ENCODE results near the gene LARGE1.

The LARGE1 gene

DNA sequence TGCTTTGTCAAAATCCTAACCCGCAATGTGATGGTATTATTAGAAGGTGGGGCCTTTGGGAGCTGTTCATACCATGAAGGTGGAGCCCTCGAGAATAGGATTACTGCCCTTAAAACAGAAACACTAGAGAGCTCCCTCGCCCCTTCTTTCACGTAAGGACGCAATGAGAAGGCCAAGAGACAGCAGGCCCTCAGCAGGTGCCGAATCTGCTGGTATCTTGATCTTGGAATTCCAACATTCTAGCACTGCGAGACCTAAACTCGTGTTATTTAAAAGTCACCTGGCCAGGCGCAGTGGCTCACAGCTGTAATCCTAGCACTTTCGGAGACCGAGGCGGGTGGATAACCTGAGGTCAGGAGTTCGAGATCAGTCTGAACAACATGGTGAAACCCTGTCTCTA is 33.1 kb downstream of the LARGE1 start:
- H3K9me3 Mint-ChIP-seq, result peaks cover under 1% of the 10 kb centered on the region
- no peak overlapping the region for H3K4me3 Mint-ChIP-seq
- H3K27me3 Mint-ChIP-seq, result no peaks in the 10 kb centered on the region
- no peaks in the 10 kb centered on the region for H3K4me1 Mint-ChIP-seq (ENCODE audit: low read depth)
- intact Hi-C loops (cut with micrococcal nuclease), result no loop called here
- H3K36me3 Mint-ChIP-seq (ENCODE audit: low read depth), result no peaks in the 10 kb centered on the region
- H3K27ac Mint-ChIP-seq, result no peak overlapping the region

DNA sequence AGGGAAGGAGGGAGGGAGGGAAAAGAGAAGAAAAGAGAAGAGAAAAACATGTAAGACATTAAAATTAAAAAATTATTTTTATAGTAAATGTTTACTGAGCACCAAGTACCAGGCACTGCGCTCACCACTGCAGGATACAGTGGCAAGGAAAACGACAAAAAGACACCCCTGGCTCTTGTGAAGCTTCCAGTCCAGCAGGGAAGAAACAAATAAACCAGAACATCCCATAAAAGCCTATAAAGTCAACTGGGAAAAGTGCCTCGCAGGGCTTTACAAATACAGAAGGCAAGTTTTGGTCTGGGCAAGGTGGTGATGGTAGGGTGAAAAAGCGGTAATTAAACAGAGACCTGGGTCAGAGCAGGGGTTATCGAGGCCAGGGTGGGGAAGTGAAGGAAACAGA is 33.6 kb downstream of the LARGE1 start:
- H3K27ac Mint-ChIP-seq, result no peak overlapping the region
- H3K9me3 Mint-ChIP-seq, result no peaks in the 10 kb centered on the region
- H3K36me3 Mint-ChIP-seq (ENCODE audit: low read depth), result no peaks in the 10 kb centered on the region
- H3K4me1 Mint-ChIP-seq (ENCODE audit: low read depth), result no peaks in the 10 kb centered on the region
- no peaks in the 10 kb centered on the region for H3K27me3 Mint-ChIP-seq
- intact Hi-C loops (cut with micrococcal nuclease), result no loop called here
- H3K4me3 Mint-ChIP-seq, result no peak overlapping the region

GRCh38 chr22:33884829-33885228 is 35.4 kb downstream of the LARGE1 start:
- Mint-ChIP-seq H3K9me3 (no peaks in the 10 kb centered on the region), H3K27ac (no peak overlapping the region), H3K4me1 (ENCODE audit: low read depth) (no peaks in the 10 kb centered on the region), H3K4me3 (no peak overlapping the region), H3K36me3 (ENCODE audit: low read depth) (no peaks in the 10 kb centered on the region), H3K27me3 (no peaks in the 10 kb centered on the region)
- intact Hi-C loops (cut with micrococcal nuclease), result no loop called here

- Mint-ChIP-seq H3K27me3 (no peaks in the 10 kb centered on the region), H3K27ac (no peak overlapping the region), H3K4me1 (ENCODE audit: low read depth) (no peaks in the 10 kb centered on the region), H3K9me3 (no peaks in the 10 kb centered on the region), H3K36me3 (ENCODE audit: low read depth) (no peaks in the 10 kb centered on the region), H3K4me3 (no peak overlapping the region)
- intact Hi-C loops (cut with micrococcal nuclease), result no loop called here
Observed at GRCh38 chr22:33883961-33884808, 36.1 kb downstream of the LARGE1 start.

DNA sequence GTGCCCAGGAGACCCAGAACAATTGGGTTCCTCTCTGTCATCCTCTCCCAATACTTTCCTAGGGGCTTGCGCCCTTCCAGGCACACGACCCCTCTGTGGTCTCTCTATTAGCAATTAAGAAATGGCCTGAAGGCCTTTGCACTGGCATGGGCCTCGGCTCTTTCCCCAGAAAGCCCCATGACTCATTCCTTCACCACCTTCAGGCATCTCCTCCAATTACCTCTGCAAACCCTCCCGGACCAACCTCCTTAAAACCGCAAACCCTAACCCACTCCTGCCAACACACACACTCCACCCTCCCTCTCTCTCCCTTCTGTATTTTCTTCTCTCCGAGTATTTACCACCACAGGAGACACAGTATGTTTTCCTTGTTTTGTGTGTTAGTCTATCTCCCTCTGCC is 36.7 kb downstream of the LARGE1 start:
- Mint-ChIP-seq H3K4me1 (ENCODE audit: low read depth) (no peaks in the 10 kb centered on the region), H3K36me3 (ENCODE audit: low read depth) (no peaks in the 10 kb centered on the region), H3K27me3 (no peaks in the 10 kb centered on the region), H3K27ac (no peak overlapping the region), H3K9me3 (no peaks in the 10 kb centered on the region), H3K4me3 (no peak overlapping the region)
- intact Hi-C loops (cut with micrococcal nuclease), result no loop called here

GRCh38 chr22:33882991-33883390 is 37.3 kb downstream of the LARGE1 start:
- Mint-ChIP-seq H3K9me3 (no peaks in the 10 kb centered on the region), H3K27me3 (no peaks in the 10 kb centered on the region), H3K4me1 (ENCODE audit: low read depth) (no peaks in the 10 kb centered on the region), H3K36me3 (ENCODE audit: low read depth) (no peaks in the 10 kb centered on the region), H3K4me3 (no peak overlapping the region), H3K27ac (no peak overlapping the region)
- intact Hi-C loops (cut with micrococcal nuclease), result no loop called here

DNA sequence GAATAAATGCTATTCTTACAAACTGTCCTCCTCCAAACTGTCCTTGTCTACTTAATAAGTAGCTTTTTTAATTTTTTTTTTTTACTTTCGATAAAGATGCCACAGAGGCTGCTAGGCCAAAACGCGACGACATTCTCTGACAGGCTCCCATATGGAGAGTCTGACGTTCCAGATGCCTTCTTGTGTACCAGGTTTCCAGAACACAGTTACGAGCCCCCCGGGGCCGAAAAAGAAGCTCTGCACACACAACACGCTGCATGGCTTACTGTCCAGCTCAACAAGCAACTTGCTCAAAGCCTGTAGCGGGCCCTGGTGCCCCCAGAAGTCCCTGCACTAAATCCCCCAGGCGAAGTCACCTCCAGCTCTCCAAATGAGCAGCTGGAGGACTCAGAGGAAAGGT is 39.3 kb downstream of the LARGE1 start:
- intact Hi-C loops (cut with micrococcal nuclease), result no loop called here

GRCh38 chr22:33879796-33880195 is 40.5 kb downstream of the LARGE1 start:
- no peaks in the 10 kb centered on the region for H3K27me3 Mint-ChIP-seq

More for the DNA sequence above, 39.3 kb downstream of the LARGE1 start:
- no peaks in the 10 kb centered on the region for H3K9me3 Mint-ChIP-seq
- H3K36me3 Mint-ChIP-seq (ENCODE audit: low read depth), result no peaks in the 10 kb centered on the region
- no peaks in the 10 kb centered on the region for H3K27me3 Mint-ChIP-seq
- H3K27ac Mint-ChIP-seq, result no peak overlapping the region
- no peaks in the 10 kb centered on the region for H3K4me1 Mint-ChIP-seq (ENCODE audit: low read depth)
- H3K4me3 Mint-ChIP-seq, result no peak overlapping the region

GRCh38 chr22:33875316-33875715 is 45.0 kb downstream of the LARGE1 start:
- H3K27me3 Mint-ChIP-seq, result no peaks in the 10 kb centered on the region
- no peaks in the 10 kb centered on the region for H3K4me1 Mint-ChIP-seq (ENCODE audit: low read depth)
- no peak overlapping the region for H3K4me3 Mint-ChIP-seq
- intact Hi-C loops (cut with micrococcal nuclease), result no loop called here
- no peak overlapping the region for H3K27ac Mint-ChIP-seq
- no peaks in the 10 kb centered on the region for H3K9me3 Mint-ChIP-seq
- H3K36me3 Mint-ChIP-seq (ENCODE audit: low read depth), result no peaks in the 10 kb centered on the region

More at GRCh38 chr22:33879796-33880195, 40.5 kb downstream of the LARGE1 start:
- no peaks in the 10 kb centered on the region for H3K9me3 Mint-ChIP-seq
- intact Hi-C loops (cut with micrococcal nuclease), result no loop called here
- H3K27ac Mint-ChIP-seq, result no peak overlapping the region
- no peaks in the 10 kb centered on the region for H3K4me1 Mint-ChIP-seq (ENCODE audit: low read depth)
- H3K4me3 Mint-ChIP-seq, result no peak overlapping the region
- no peaks in the 10 kb centered on the region for H3K36me3 Mint-ChIP-seq (ENCODE audit: low read depth)

DNA sequence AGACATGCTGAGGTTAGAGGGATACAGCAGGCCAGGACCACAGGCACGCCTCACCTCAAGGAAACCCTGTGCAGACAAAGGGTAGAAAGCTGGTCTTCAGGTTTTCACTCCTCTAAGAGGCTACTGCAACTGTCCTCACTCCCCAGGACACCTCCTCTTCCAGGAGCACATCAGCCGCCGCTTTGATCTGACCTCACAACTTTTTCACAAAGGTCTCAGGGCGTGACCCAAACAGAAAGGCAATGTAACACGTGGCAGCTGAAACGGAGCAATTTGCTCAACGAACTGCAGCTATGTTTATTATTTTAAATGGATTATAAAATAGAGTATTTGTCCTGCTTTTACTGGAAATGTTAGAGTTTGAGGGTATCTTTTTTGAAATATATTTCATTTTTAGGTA is 46.1 kb downstream of the LARGE1 start:
- Mint-ChIP-seq H3K4me1 (ENCODE audit: low read depth) (no peaks in the 10 kb centered on the region), H3K4me3 (no peak overlapping the region), H3K36me3 (ENCODE audit: low read depth) (no peaks in the 10 kb centered on the region), H3K9me3 (no peaks in the 10 kb centered on the region), H3K27me3 (no peaks in the 10 kb centered on the region), H3K27ac (no peak overlapping the region)
- intact Hi-C loops (cut with micrococcal nuclease), result no loop called here

DNA sequence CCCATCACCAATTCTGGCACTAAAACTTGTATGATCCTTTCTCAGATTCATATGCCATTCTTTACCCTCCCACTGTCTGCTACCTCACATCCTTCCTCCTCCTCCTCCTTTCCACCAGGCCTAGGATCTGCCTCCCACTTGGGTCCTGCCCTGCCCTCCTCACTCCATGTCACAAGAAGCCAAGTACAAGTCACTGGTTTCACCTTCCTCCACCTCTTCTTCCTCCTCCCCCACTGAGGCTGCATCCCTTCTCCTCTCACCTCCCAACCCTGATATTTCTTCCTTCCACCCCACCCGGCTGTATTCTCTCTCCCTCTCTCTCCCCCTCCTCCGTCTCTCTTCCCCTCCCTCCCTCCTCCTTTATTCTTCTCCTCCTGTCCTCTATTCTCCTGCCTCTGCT is 46.6 kb downstream of the LARGE1 start:
- no peak overlapping the region for H3K4me3 Mint-ChIP-seq
- no peaks in the 10 kb centered on the region for H3K36me3 Mint-ChIP-seq (ENCODE audit: low read depth)
- H3K9me3 Mint-ChIP-seq, result no peaks in the 10 kb centered on the region
- no peaks in the 10 kb centered on the region for H3K4me1 Mint-ChIP-seq (ENCODE audit: low read depth)
- no peak overlapping the region for H3K27ac Mint-ChIP-seq
- H3K27me3 Mint-ChIP-seq, result no peaks in the 10 kb centered on the region
- intact Hi-C loops (cut with micrococcal nuclease), result no loop called here

- no peaks in the 10 kb centered on the region for H3K9me3 Mint-ChIP-seq
- no peak overlapping the region for H3K4me3 Mint-ChIP-seq
- H3K27ac Mint-ChIP-seq, result no peak overlapping the region
- intact Hi-C loops (cut with micrococcal nuclease), result no loop called here
- no peaks in the 10 kb centered on the region for H3K4me1 Mint-ChIP-seq (ENCODE audit: low read depth)
- H3K36me3 Mint-ChIP-seq (ENCODE audit: low read depth), result no peaks in the 10 kb centered on the region
- no peaks in the 10 kb centered on the region for H3K27me3 Mint-ChIP-seq
Observed at GRCh38 chr22:33873186-33873585, 47.1 kb downstream of the LARGE1 start.

DNA sequence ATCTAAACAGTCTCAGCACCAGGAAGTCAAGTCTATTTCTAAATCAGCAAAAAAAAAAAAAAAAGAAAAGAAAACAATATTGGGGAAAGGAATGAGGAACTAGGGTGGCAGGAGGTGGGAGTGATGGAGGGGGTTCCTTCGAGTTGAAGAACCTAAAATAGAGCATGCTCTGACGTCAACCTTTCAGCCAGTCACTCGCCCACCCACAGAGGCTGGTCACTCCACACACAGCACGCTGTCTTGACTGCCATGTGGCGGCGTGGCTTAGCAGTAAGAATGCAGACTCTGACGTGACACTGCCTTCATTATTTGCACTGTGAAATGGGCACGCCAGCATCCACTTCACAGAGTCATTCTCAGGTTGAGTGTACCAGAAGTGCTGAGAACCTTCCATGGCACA is 48.3 kb downstream of the LARGE1 start:
- no peaks in the 10 kb centered on the region for H3K27me3 Mint-ChIP-seq
- H3K36me3 Mint-ChIP-seq (ENCODE audit: low read depth), result no peaks in the 10 kb centered on the region
- H3K9me3 Mint-ChIP-seq, result no peaks in the 10 kb centered on the region
- no peak overlapping the region for H3K4me3 Mint-ChIP-seq
- H3K4me1 Mint-ChIP-seq (ENCODE audit: low read depth), result no peaks in the 10 kb centered on the region
- intact Hi-C loops (cut with micrococcal nuclease), result no loop called here
- H3K27ac Mint-ChIP-seq, result no peak overlapping the region

- Mint-ChIP-seq H3K4me1 (ENCODE audit: low read depth) (peaks cover under 1% of the 10 kb centered on the region), H3K36me3 (ENCODE audit: low read depth) (no peaks in the 10 kb centered on the region)
- intact Hi-C loops (cut with micrococcal nuclease), result no loop called here
Observed at GRCh38 chr22:33869946-33870345, 50.3 kb downstream of the LARGE1 start.

DNA sequence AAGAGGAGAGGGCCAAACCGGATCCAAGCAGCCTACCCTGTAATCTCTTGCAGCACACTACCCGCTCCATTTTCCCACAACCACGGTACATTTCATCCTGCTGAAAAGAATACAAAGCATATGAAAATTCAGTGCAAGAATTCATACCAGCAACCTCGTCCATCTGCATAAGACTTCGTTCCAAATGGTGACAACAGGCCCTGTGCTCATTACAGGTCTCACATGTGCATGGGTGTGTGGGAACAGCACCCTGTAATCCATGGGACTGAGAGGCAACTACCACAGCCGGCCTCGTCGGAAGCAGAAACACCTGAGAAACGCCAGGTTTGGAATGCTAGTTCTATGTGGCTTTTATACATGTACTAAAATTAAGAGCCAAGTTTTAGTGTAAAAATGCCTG is 52.3 kb downstream of the LARGE1 start:
- H3K27ac Mint-ChIP-seq, result no peak overlapping the region
- H3K27me3 Mint-ChIP-seq, result no peaks in the 10 kb centered on the region
- H3K4me3 Mint-ChIP-seq, result no peak overlapping the region
- intact Hi-C loops (cut with micrococcal nuclease), result no loop called here
- H3K9me3 Mint-ChIP-seq, result no peaks in the 10 kb centered on the region
- H3K36me3 Mint-ChIP-seq (ENCODE audit: low read depth), result no peaks in the 10 kb centered on the region
- peaks cover 5% of the 10 kb centered on the region for H3K4me1 Mint-ChIP-seq (ENCODE audit: low read depth)

More at GRCh38 chr22:33869946-33870345, 50.3 kb downstream of the LARGE1 start:
- Mint-ChIP-seq H3K27me3 (no peaks in the 10 kb centered on the region), H3K4me3 (no peak overlapping the region), H3K9me3 (no peaks in the 10 kb centered on the region), H3K27ac (no peak overlapping the region)

Data from dendritic cell treated with granulocyte-macrophage colony-stimulating factor and Interleukin-4, amounts not matched to agents 40 ng/mL and 50 ng/mL, for 4 days (primary cell).